Limb (tissue), 2 donors: ENCODE measurements around the gene PRSS33.

ENCODE experiments used
- DNase-seq, 2 donors: peaks; one replicate each; pipeline ENCODE4 v3.0.0-alpha.2; 2016; ENCODE audit errors: extremely low spot score in 2 of 2

PRSS33 gene

DNA sequence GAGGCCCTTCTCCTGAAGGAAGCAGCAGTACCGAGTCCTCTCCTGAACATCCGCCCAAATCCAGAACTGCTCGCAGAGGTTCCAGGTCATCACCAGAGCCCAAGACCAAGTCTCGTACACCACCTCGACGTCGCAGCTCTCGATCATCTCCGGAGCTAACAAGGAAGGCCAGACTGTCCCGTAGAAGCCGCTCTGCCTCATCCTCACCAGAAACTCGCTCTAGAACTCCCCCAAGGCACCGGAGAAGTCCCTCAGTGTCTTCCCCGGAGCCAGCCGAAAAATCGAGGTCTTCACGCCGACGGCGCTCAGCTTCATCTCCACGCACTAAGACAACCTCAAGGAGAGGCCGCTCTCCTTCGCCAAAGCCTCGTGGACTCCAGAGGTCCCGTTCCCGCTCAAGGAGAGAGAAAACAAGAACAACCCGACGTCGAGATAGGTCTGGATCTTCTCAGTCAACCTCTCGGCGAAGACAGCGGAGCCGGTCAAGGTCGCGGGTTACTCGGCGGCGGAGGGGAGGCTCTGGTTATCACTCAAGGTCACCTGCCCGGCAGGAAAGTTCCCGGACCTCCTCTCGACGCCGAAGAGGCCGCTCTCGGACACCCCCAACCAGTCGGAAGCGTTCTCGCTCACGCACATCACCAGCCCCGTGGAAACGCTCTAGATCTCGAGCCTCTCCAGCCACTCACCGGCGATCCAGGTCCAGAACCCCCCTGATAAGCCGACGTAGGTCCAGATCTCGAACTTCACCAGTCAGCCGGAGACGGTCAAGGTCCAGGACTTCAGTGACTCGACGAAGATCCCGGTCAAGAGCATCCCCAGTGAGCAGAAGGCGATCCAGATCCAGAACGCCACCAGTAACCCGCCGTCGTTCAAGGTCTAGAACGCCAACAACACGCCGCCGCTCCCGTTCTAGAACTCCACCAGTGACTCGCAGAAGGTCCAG lies 21.6 kb downstream of the PRSS33 start:
- no peak for DNase-seq

DNA sequence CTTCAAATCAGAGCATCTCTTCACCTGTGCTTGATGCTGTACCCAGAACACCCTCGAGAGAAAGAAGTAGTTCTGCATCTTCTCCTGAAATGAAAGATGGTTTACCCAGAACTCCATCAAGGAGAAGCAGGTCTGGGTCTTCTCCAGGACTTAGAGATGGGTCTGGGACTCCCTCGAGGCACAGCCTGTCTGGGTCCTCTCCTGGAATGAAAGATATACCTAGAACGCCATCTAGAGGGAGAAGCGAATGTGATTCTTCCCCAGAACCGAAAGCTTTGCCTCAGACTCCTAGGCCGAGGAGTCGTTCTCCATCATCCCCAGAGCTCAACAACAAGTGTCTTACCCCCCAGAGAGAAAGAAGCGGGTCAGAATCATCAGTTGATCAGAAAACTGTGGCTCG lies 22.6 kb downstream of the PRSS33 start:
- no peak for DNase-seq

DNA sequence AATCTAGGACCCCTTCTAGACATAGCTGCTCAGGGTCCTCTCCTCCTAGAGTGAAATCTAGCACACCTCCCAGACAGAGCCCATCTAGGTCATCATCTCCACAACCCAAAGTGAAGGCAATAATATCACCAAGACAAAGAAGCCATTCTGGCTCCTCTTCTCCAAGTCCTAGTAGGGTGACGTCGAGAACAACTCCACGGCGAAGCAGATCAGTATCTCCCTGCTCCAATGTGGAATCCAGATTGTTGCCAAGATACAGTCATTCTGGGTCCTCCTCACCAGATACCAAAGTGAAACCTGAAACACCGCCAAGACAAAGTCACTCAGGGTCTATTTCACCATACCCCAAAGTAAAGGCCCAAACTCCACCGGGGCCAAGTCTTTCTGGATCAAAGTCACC lies 24.2 kb downstream of the PRSS33 start:
- no peak for DNase-seq

DNA sequence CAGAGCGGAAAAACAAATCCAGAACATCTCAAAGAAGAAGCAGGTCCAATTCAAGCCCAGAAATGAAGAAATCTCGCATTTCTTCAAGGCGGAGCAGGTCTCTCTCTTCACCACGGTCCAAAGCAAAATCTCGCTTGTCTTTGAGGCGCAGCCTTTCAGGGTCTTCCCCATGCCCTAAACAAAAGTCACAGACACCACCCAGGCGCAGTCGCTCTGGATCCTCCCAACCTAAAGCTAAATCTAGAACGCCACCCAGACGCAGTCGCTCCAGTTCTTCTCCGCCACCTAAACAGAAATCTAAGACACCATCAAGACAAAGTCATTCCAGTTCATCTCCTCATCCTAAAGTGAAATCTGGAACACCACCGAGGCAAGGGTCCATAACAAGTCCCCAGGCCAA lies 24.6 kb downstream of the PRSS33 start:
- DNase-seq, result no peak

DNA sequence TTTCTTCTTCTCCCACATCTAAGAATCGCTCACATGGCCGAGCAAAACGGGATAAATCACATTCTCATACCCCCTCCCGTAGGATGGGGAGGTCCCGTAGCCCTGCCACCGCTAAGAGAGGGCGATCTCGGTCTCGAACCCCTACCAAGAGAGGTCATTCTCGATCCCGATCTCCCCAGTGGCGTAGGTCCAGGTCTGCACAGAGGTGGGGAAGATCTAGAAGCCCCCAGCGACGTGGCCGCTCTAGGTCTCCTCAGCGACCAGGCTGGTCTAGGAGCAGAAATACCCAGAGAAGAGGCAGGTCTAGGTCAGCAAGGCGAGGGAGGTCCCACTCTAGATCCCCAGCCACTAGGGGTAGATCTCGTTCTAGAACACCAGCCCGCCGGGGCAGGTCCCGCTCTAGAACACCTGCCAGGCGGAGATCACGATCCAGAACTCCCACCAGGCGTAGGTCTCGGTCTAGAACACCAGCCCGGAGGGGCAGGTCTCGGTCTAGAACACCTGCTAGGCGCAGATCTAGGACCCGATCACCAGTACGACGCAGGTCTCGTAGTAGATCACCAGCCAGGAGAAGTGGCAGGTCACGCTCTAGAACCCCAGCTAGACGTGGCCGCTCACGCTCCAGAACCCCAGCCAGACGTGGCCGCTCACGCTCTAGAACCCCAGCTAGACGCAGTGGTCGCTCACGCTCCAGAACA lies 25.3 kb downstream of the PRSS33 start:
- DNase-seq, result no peak

DNA sequence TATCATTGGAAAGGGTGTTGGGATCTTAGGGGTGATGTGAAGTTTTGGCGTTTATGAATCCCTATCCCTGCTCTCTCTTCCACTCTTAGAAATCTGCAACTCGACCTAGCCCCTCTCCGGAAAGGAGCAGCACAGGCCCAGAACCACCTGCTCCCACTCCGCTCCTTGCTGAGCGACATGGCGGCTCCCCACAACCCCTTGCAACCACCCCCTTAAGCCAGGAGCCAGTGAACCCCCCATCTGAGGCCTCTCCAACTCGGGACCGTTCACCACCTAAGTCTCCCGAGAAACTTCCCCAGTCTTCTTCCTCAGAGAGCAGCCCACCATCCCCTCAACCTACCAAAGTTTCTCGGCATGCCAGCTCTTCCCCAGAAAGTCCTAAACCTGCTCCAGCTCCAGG lies 25.9 kb downstream of the PRSS33 start:
- DNase-seq, result no peak

DNA sequence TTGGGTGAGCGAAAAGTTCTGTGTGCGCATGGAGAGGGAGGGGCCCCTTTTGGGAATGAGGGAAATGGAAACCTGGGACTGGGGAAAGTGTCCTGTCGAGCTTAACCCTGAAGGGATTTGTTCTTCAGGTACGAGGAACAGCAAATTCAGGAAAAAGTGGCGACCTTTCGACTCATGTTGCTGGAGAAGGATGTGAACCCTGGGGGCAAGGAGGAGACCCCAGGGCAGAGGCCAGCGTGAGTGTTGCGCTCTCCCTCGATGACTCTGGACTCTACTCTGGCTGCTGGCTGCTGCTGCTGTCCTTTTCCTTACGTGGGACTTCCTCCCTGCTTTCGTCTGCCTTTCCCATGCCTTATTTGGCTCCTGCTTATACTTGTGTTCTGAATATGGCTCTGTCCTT lies 30.0 kb downstream of the PRSS33 start:
- DNase-seq, result no peak

DNA sequence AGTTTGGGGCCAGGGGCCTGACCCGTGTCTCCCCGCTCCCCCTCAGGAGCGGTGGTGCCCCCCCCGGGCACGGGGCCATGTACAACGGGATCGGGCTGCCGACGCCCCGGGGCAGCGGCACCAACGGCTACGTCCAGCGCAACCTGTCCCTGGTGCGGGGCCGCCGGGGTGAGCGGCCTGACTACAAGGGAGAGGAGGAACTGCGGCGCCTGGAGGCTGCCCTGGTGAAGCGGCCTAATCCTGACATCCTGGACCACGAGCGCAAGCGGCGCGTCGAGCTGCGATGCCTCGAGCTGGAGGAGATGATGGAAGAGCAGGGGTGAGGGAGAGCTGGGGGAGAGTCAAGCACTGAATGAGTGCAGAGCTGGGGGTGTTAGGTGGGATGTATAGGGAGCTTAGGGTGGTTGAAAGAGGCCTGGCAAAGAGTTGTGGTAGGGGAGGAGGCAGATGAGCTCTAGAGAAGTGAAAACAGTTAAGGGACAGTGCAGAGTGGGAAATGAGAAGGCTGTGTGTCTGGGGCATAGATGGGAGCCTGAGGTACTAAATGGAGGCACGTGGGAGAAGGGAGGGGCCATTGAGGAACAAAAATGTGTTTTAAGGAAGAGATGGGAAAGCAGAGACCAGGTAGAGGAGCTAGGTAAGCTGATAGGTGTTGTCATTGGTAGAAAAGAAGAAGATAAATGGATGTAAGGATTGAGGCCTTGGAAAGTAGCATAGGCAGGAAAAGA lies 30.9 kb downstream of the PRSS33 start:
- DNase-seq, result no peak

DNA sequence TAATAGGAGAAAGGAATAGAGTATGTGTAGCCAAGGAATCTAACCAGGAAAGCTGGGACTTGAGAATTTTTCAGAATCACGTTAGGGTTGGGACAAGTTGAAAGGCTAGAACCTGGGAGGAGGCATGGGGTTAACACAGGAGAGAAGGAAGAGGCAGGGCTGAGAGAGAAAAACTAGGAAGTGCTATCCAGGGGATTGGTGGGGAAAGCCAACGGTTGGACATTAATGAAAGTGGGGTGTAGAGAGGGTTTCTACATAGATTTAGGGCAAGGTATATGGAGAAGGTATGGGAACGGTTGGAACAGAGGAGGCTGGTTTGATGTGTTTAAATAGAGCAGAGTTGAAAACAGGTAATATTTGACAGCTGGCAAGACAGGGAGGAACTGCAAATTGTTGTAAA lies 32.2 kb downstream of the PRSS33 start:
- DNase-seq, result no peak

DNA sequence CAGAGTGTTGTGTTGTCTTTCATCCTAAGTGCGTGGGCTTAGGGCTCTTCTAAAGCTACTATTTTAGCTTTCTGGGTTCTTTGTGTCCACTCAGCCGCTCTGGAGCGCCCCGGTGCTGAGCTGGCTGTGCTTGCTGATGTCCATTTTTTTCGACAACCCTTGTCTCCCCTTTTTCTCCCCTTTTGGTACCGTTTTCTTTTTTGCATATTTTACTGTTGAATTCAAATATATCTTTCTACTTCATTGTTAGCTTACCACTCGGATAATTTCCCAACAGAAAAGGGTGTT lies 33.7 kb downstream of the PRSS33 start:
- DNase-seq, result no peak

DNA sequence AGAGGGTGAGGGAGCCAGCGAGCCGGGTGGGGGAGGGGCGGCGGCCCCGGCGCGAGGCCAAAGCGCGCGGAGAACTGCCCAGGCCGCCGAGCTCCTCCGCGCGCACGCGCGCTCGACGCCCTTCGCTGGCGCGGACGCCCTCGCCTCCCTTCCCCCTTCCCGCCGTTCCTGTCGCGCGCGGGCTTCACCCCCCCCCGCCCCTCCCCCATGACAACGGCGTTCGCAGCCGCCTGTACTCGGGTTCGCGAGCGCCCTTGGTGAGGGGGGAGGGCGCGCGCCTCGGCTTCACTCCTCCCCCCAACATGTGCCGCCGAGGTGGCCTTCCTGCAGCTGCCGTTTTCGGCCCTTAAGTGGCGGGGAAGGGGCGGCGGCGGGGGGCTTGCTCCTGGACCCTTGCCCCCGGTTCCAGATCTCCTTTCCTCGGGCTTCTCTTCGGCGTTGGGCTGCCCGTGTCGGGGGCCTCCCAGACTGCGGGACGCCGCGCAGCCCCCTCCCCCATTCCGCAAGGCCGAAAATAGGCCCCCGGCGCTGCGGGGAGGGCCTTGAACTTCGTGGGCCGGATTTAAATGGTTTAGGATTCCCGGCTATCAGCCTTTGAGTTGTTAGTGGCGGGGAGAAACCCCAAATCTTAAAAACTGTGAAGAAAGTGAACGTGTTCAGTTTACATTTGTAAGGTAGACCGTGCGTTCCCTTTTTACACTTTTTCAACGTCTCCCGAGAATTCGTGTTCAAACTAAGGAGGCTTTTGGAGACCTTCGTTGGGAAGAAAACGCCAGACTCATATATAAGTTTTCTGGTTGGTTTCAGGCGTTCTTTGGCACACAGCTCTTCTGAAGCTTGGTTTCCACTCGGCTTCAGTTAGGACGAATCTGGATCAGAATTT lies 34.3 kb downstream of the PRSS33 start:
- DNase-seq, result peak; percentile 84 to 94

DNA sequence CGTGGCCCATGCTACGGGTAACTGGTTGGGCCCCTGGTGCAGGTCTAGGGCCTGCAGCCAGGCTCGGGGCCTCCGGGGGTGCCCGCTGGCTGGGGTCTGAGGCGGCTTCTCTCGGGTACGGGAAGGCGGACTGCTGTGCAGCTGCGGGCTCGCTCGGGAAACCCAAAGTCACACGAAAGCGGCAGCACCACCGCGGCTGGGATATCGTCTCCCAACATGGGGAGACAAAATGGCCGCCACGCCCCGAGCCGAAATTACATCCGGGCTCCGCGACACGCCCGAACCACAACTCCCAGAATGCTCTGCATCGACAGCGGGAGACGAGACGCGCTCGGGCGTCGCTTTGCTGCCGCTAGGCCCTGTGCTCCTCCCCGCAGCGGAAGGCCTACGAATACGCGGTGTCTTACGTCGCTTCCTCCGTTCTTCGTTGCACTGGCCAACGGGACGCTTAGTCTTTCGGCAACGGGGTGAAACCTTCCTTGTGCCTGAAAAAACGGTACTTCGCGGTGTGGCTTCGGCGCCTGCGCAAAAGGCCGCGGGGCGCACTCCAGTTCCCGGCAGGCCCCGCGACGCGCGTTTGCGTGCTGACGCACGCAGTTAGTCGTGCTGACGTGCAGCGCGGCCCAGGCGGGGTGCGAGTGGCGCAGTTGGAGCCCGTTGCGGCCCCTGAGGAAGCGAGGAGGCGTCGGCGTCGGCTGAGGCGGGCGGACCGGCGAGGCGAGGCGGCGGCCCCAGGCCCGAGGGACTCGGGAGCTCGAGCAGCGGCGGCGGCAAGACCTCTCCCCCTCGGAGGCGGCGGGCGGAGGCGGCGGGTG lies 35.1 kb downstream of the PRSS33 start, which contains the start of gene SRRM2:
SRRM2 (plus strand) TSS at position 604 of the 815 bp plus-strand sequence. CDS start 3,727 bp downstream, outside the sequence.
- DNase-seq, result peak; percentile 97 to 98

DNA sequence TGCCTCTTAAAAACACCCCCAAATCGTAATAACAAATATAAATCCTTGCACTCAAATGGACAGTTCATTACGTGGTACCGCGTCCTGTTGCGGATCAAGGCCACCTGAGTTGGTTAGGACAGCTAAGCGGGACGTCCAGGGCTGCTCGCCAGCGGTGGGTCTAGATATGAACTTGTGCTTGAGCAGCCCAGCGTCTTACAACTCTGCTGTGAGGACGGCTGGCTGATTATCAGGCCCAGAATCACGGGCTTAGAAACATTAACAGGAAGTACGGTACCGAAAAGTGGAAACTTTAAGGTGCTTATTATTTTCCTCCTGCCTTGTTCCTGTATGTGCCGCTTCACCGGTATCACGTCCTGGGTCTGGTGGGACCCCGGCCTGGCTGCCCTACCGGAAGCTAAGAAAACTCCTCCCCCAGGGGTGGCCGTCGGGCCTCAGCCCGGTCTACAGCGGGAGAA lies 35.8 kb downstream of the PRSS33 start:
- no peak for DNase-seq

DNA sequence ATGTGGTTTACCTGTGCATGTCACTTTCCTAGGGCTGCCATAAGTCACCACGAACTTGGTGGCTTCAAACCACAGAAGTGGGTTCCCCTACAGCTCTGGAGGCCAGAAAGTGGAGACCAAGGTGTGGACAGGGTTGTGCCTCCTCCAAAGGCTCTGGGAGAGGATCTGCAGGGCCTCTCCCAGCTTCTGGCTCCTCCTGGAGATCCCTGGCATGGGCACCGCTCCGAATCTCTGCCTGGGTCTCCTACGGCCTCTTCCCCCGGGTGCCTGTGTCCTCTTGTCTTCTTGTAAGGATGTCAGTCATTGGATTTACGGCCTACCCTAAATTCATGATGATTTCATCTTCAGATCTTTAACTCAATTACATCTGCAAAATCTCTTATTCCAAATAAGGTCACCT lies 37.4 kb downstream of the PRSS33 start:
- DNase-seq, result no peak

DNA sequence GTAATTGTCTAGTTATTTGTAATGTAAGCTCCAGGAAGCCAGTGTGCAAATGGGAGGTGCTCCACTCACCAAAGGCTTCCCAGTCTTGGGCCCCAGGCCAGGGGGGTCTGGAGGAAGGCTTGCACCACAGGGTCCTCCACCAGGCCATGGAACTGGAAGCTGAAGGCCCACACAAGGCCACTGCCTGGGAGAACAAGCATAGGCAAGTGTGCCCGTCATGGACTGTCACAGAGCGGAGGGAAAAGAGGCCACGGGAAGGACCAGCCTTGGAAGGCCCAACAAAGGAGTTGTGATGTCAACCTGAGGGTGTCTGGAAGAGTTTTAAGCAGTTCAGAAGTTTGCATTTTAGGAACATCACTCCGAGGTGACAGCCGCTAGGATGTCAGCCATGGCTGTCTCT lies 37.9 kb downstream of the PRSS33 start:
- DNase-seq, result no peak

DNA sequence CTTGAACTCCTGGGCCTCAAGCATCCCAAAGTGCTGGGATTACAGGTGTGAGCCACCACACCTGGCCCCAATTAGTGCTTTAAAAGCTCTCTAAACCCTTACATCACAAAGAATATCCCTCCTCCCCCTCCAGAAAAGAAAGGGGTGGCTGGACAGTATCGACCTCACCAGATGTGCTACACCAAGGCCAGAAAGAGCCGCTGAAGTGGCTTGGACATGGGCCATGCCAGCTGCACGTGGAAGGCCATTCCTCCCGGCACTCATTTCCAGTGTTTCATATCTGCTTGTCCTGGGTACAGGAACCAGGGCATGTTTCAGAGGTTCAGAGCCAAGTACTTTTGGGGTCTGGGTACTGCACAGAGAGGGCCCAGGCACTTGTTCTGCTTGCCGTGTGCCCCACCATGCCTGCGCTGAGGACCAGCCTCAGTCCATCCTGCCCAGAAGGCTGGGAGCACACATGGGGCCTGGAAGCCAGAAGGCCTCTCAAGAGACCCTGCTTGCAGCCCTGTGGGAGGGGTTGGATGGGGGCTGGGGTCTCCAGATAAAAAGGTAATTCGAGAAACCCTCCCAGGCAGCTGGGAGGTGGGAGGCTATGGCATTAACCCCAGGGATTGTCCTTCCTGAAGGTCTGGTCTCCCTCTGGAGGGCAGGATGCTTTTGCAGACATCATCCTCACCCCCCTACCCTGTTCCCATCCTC lies 38.5 kb downstream of the PRSS33 start:
- DNase-seq, result no peak

DNA sequence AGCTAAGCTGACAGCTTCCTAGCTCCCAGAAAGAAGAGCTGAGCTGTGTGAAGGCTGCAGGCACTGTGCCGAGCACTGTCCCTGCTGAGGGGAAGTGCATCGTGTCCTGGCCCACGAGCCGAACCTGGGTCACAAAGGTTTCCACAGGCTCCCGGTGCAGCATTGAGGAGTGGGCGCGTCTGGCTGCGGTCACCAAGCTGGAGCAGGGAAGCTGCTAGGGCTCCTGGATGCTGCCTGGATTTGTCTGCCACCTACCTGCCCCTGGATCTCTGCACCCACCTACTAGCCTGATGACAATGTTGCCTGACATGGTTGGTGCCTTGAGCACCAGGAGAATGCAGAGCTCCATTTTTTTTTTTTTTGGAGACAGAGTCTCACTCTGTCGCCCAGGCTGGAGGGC lies 41.4 kb downstream of the PRSS33 start:
- no peak for DNase-seq

DNA sequence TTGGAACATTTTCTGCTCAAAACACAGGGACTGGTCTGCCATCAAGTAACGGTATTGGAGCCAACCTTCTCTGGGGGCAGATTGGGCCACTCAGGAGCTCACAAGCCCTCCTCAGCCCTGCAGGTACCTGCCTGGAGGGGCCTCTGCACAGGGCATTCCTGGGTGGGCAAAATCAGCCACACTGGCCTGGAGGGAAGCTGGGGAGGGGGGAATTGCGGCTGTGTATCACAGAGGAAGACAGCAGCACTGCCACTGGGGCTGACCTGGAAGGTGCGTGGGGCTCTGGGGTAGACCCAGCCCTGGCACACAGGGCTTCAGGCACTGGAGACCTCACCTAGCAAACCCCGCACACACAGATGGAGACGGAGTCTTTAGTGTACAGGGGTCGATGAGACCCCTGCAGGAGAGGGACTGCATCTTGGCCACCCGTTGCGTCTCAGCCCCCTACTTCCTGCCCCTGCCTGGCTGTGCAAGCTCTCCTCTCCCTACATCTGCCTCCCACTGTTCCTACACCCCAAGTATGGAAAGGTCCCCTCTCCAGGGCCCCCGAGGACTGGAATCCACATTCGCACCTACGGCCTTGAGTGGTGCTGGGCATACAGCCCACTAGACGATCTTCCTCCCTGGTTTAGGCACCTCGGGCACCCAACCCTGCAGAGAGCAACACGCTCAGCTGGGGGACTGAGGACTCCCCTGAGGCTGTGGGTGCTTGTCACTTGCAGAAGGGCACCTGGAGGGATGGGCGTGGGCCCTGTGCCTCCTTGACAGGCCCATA lies 42.1 kb downstream of the PRSS33 start:
- DNase-seq, result no peak

DNA sequence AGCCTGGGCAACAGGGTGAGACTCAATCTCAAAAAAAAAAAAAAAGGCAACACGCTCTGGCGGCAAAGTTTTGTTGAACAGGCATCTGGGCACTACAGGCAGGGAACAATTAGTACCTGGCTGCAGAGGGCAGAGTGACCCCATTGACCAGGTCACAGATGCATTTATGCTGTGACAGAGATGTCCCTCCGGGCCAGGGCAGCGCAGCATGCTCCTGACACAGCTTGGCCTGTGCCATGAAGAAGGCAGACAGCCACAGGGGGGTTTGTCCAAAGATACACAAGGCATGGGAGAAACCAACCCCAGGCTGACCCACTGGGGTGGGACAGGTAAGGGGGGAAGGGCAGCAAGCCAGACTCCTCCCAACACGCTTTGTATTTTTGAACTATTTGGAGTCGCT lies 42.6 kb downstream of the PRSS33 start:
- DNase-seq, result no peak
